ENCODE measurements around the gene MOGAT1.

GRCh38 chr2:222706616-222707015 lies 35.2 kb downstream of the MOGAT1 start:
- no peak for TF ChIP-seq MLX (CRISPR knock-in tag; IDR thresholded peaks at IDR 0.05)
- TF ChIP-seq ZZZ3 (CRISPR knock-in tag; IDR thresholded peaks at IDR 0.05; ENCODE audit: borderline replicate concordance), result no peak
- TF ChIP-seq REL (CRISPR knock-in tag; conservative IDR thresholded peaks at IDR 0.05), result no peak
- no peak for TF ChIP-seq MAFK (conservative IDR thresholded peaks at IDR 0.05 in 1 of 2, IDR thresholded peaks at IDR 0.05 in 1 of 2; ENCODE audit: low read length in 2 of 2)

Data from HepG2 (cell line).